Measurements from ENCODE around the gene CNTNAP4.

CNTNAP4 gene

GRCh38 chr16:76370344-76370743 lies 93.1 kb downstream of the CNTNAP4 start:
- no peak for TF ChIP-seq SIN3A (IDR thresholded peaks at IDR 0.05; ENCODE audit: borderline replicate concordance, insufficient read depth, low read length)
- no peak for TF ChIP-seq FOXP2 (optimal IDR thresholded peaks at IDR 0.05; ENCODE audit: borderline replicate concordance, extremely low read depth, extremely low read length, insufficient read depth)
- no peak for TF ChIP-seq REST (IDR thresholded peaks at IDR 0.05; ENCODE audit: insufficient read depth in 1 of 2, low read depth in 2 of 2, low read length in 2 of 2)
- no peak for TF ChIP-seq POLR2AphosphoS5 (IDR thresholded peaks at IDR 0.05; ENCODE audit: low read depth, low read length)
- no peak for TF ChIP-seq TAF1 (IDR thresholded peaks at IDR 0.05; ENCODE audit: borderline replicate concordance, insufficient read depth, low read length)

GRCh38 chr16:76371441-76371840 lies 94.2 kb downstream of the CNTNAP4 start:
- TF ChIP-seq TAF1 (IDR thresholded peaks at IDR 0.05; ENCODE audit: borderline replicate concordance, insufficient read depth, low read length) (no peak), FOXP2 (optimal IDR thresholded peaks at IDR 0.05; ENCODE audit: borderline replicate concordance, extremely low read depth, extremely low read length, insufficient read depth) (no peak)

- TF ChIP-seq TAF1 (IDR thresholded peaks at IDR 0.05; ENCODE audit: borderline replicate concordance, insufficient read depth, low read length): no peak
- TF ChIP-seq FOXP2 (optimal IDR thresholded peaks at IDR 0.05; ENCODE audit: borderline replicate concordance, extremely low read depth, extremely low read length, insufficient read depth): no peak
- TF ChIP-seq SIN3A (IDR thresholded peaks at IDR 0.05; ENCODE audit: borderline replicate concordance, insufficient read depth, low read length): no peak
- no peak for TF ChIP-seq REST (IDR thresholded peaks at IDR 0.05; ENCODE audit: insufficient read depth in 1 of 2, low read depth in 2 of 2, low read length in 2 of 2)
- TF ChIP-seq POLR2AphosphoS5 (IDR thresholded peaks at IDR 0.05; ENCODE audit: low read depth, low read length): no peak
Measured at GRCh38 chr16:76373998-76374397, 96.8 kb downstream of the CNTNAP4 start.

GRCh38 chr16:76376988-76377387 lies 99.8 kb downstream of the CNTNAP4 start:
- TF ChIP-seq SIN3A (IDR thresholded peaks at IDR 0.05; ENCODE audit: borderline replicate concordance, insufficient read depth, low read length) (no peak), REST (IDR thresholded peaks at IDR 0.05; ENCODE audit: insufficient read depth in 1 of 2, low read depth in 2 of 2, low read length in 2 of 2) (no peak), TAF1 (IDR thresholded peaks at IDR 0.05; ENCODE audit: borderline replicate concordance, insufficient read depth, low read length) (no peak), POLR2AphosphoS5 (IDR thresholded peaks at IDR 0.05; ENCODE audit: low read depth, low read length) (no peak), FOXP2 (optimal IDR thresholded peaks at IDR 0.05; ENCODE audit: borderline replicate concordance, extremely low read depth, extremely low read length, insufficient read depth) (no peak)

- no peak for TF ChIP-seq FOXP2 (optimal IDR thresholded peaks at IDR 0.05; ENCODE audit: borderline replicate concordance, extremely low read depth, extremely low read length, insufficient read depth)
- TF ChIP-seq REST (IDR thresholded peaks at IDR 0.05; ENCODE audit: insufficient read depth in 1 of 2, low read depth in 2 of 2, low read length in 2 of 2): no peak
- no peak for TF ChIP-seq POLR2AphosphoS5 (IDR thresholded peaks at IDR 0.05; ENCODE audit: low read depth, low read length)
- no peak for TF ChIP-seq SIN3A (IDR thresholded peaks at IDR 0.05; ENCODE audit: borderline replicate concordance, insufficient read depth, low read length)
- TF ChIP-seq TAF1 (IDR thresholded peaks at IDR 0.05; ENCODE audit: borderline replicate concordance, insufficient read depth, low read length): no peak
Measured at GRCh38 chr16:76378020-76378419, 100.8 kb downstream of the CNTNAP4 start.
